GM19025 (cell line): ENCODE data around the gene SELENOV.

Source experiments
- ATAC-seq: cut with Tn5 transposase; IDR thresholded peaks from one replicate; pipeline ENCODE4 v1.9.1; 2021; ENCODE audit warnings: mild to moderate bottlenecking, low read depth, moderate library complexity; ENCODE audit not compliant: unreplicated experiment

Gene SELENOV

DNA sequence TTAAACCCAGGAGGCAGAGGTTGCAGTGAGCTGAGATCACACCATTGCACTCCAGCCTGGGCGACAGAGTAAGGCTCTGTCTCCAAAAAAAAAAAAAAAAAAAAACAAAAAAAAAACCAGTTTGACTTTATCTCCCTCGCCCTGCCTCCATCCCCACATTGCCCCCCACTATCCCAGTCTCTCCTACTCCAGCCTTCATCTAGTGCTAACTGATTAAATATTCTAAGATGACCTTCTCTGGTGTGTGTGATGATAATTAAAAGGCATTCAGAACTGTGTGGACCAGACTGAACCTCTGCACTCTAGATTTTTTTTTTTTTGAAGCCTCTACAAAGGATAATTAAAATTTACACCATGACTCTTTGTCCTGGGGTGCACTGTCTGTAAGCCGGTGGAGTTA is 22.2 kb upstream of the SELENOV start:
- no peak for ATAC-seq

DNA sequence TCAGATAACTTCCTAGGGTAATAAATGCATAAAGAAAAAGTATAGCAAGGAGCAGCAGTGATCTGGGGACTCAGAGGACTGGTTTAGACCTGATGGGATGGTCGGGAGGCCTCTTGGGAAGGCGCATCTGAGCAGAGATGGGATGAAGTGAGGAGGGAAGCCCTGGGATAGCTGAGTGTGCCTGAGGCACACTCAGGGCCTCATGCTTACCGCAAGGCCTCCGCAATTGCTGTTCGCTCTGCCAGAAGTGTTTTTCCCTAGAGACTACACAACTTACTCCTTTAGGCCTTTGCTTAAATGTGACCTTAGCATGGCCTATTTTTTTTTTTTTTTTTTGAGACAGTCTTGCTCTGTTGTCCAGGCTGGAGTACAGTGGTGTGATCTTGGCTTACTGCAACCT is 20.3 kb upstream of the SELENOV start:
- no peak for ATAC-seq

- no peak for ATAC-seq
These were observed 18.9 kb upstream of the SELENOV start for GRCh38 chr19:39496063-39496462.

DNA sequence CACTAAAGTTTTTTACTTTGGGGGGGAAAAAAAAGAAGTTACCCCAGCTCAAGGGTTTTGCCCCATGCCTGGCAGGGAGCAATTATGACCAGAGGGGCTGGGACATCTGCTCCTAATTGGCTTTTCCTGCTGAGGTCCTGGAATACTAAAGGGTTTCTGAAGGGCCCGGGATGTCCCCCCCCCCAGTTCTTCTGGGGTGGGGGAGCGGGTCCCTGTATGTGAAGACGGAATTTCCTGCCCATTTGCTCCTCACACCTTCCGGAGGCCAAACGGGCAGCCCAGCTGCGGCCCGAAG is 17.3 kb upstream of the SELENOV start:
- no peak for ATAC-seq

- no peak for ATAC-seq
These were observed 16.7 kb upstream of the SELENOV start for GRCh38 chr19:39497996-39498797.

GRCh38 chr19:39498798-39499642 is 15.9 kb upstream of the SELENOV start, which contains the start of gene DLL3:
DLL3 (plus strand) TSS chr19:39498947; CDS start chr19:39498975, 28 bp downstream.
- no peak for ATAC-seq

DNA sequence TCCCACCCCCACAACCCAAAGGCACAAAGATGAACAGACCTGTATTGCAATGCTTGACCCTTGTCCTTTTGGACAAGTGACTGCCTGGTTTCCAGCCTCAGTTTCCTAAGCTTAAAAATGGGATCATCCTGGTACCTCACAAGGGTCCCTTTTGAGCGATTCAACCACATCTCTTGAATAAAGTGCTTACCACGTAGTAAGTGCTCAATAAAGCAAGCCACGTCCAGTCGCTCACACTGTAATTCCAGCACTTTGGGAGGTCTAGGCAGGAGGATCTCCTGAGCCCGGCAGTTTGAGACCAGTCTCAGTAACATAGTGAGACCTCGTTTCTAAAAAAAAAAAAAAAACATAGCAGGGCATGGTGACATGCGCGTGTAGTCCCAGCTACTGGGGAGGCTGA is 15.0 kb upstream of the SELENOV start:
- ATAC-seq = no peak

DNA sequence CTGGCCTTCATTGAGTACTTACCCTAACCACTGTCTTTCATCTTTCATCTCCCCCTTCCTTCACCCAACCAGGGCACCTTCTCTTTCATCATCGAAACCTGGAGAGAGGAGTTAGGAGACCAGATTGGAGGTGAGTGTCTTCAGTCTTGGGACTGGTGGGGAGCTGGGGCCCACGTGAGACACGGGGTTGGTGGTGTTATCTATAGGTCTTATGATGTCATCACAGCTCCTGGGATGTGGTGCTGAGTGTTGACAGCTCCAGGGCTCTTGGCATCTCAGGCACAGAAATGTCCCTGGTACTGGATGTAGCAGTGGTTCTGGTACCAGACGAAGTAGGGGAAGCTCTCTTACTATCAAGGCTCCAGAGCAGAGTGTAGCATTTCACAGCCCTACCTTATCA is 14.4 kb upstream of the SELENOV start:
- ATAC-seq = no peak

GRCh38 chr19:39501340-39501739 is 13.6 kb upstream of the SELENOV start:
- ATAC-seq = no peak

DNA sequence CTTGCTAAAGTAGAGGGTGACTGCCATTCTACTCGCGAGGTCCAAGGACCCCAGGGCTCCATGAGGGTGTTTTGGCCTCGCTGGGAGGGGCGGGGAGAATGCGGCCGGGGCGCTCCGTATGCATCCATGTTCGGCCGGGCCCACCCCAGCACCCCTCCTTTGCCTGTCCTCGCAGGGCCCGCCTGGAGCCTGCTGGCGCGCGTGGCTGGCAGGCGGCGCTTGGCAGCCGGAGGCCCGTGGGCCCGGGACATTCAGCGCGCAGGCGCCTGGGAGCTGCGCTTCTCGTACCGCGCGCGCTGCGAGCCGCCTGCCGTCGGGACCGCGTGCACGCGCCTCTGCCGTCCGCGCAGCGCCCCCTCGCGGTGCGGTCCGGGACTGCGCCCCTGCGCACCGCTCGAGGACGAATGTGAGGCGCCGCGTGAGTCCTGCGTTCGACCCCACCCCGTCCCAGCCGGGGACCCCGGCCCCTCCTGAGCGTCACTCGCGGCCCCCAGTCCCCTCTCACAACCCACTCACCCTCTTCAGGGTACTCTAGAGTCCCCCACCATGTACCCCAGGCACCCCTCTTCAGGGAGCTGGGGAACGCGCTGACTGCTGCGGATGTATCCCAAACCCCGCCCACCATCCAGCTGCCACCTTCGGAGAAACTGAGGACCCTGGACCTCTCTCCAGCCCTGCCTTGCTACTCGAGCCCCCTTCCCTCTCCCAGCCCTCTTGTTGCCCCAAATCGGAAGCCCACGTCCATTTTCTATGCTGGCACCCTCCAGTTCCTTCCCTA is 12.1 kb upstream of the SELENOV start:
- ATAC-seq = no peak

DNA sequence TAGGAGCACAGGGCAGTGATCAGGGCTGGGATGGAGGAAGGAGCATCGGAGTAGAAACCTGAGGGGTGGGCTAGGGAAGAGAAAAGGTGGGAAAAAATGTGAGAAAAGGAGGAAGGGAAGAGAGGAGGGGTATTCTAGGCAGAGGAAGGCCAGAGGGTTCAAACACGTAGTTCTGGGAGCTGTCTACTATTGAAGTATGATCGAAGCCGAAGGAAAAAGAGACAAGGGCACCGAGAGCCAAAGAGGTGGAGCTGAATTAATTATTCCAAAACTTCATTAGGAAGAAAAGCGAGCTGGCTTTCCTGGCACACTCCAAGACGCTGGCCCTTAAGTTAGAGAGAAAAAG is 8.4 kb upstream of the SELENOV start:
- no peak for ATAC-seq

- no peak for ATAC-seq
These were observed 7.8 kb upstream of the SELENOV start for GRCh38 chr19:39506944-39507714.

DNA sequence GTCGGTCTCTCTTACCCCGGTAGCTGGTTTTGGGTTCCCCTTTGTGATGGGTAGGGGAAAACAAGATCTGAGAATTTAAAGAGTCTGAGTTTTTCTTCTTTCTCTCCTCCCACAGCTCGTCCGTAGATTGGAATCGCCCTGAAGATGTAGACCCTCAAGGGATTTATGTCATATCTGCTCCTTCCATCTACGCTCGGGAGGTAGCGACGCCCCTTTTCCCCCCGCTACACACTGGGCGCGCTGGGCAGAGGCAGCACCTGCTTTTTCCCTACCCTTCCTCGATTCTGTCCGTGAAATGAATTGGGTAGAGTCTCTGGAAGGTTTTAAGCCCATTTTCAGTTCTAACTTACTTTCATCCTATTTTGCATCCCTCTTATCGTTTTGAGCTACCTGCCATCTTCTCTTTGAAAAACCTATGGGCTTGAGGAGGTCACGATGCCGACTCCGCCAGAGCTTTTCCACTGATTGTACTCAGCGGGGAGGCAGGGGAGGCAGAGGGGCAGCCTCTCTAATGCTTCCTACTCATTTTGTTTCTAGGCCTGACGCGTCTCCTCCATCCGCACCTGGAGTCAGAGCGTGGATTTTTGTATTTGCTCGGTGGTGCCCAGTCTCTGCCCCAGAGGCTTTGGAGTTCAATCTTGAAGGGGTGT is 7.1 kb upstream of the SELENOV start:
- no peak for ATAC-seq

- no peak for ATAC-seq
These were observed 6.3 kb upstream of the SELENOV start for GRCh38 chr19:39508629-39509028.

DNA sequence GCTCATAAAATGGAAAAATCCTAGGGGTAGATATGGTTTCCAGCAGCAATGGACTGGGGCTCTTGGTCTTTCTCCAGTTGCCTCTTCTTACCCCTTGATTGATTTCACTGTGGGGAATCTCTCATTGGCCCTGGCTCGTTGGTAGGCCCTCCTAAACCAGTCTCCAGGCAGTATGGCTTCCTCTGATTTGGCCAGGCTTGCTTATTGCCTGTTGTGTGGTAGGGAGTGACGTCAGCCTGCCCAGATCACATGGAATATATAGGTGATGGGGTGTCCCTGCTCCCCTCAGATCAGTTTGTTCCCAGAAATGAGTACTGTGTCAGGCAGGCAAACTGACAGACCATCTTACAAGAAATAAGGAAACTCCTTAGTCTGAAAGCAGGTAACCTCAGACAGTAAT is 5.7 kb upstream of the SELENOV start:
- ATAC-seq = no peak

GRCh38 chr19:39512988-39513387 is 2.0 kb upstream of the SELENOV start:
- no peak for ATAC-seq

GRCh38 chr19:39515551-39516191 is 732 bp downstream of the SELENOV start:
- no peak for ATAC-seq

DNA sequence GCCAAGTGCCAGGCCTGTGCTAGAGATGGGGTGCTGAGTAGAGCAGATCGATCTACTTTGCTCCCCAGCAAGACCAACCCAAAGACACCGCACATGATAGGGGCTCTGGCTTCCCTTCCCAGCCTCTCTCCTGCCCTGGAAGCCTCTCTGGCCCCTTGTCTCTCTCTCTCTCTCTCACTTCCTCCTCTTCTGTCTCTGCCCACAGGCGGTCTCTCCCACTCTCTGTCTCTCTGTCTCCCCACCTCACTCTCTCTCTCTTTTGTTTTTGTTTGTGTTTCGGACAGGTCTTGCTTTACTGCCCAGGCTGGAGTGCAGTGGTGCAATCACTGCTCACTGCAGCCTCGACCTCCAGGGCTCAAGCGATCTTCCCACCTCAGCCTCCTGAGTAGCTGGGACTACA is 1.3 kb downstream of the SELENOV start:
- no peak for ATAC-seq

- no peak for ATAC-seq
These were observed 2.5 kb downstream of the SELENOV start for GRCh38 chr19:39517432-39517831.

- ATAC-seq = no peak
These were observed 3.5 kb downstream of the SELENOV start for GRCh38 chr19:39518458-39518857.
